Keratinocyte (primary cell): ENCODE data around the gene FBXW12. TPM values are rescaled to one million over a fixed set of nuclear protein-coding genes. Genes with fewer than 3 reads are reported as not detected.

Source experiments
- DNase-seq: peaks from one replicate; pipeline ENCODE4 v3.0.0-alpha.2; 2011; ENCODE audit warnings: low read depth, missing footprints, low spot score
- FAIRE-seq: peaks from 2 replicates; lab custom pipeline; 2011; peaks lifted over from hg19 to GRCh38; lab: Jason Lieb, UNC
- H2AFZ ChIP-seq: 2 replicates; pipeline ENCODE4 v1.6.0; 2012; ENCODE audit warnings: low read length, control low read depth, inconsistent platforms; ENCODE audit not compliant: control insufficient read depth
- H3K27ac ChIP-seq: 2 replicates; pipeline ENCODE4 v1.5.1; 2011; ENCODE audit warnings: low read length; ENCODE audit not compliant: control insufficient read depth, insufficient read depth
- H3K27me3 ChIP-seq: 3 replicates; pipeline ENCODE4 v1.6.0; 2011; ENCODE audit warnings: low read length; ENCODE audit not compliant: control insufficient read depth, insufficient read depth; ENCODE audit errors: extremely low read depth
- H3K36me3 ChIP-seq, 2 experiments: 2 replicates in 1 of 2; 3 replicates in 1 of 2; pipeline ENCODE4 v1.5.1; 2011; ENCODE audit warnings: low read length in 2 of 2, mild to moderate bottlenecking in 1 of 2; ENCODE audit not compliant: control insufficient read depth in 2 of 2, insufficient read depth in 2 of 2; ENCODE audit errors: extremely low read depth in 1 of 2
- H3K4me1 ChIP-seq: 3 replicates; pipeline ENCODE4 v1.5.1; 2011; ENCODE audit warnings: low read length; ENCODE audit not compliant: control insufficient read depth, insufficient read depth; ENCODE audit errors: extremely low read depth
- H3K4me2 ChIP-seq: 3 replicates; pipeline ENCODE4 v1.6.0; 2011; ENCODE audit warnings: low read depth, low read length; ENCODE audit not compliant: control insufficient read depth, insufficient read depth; ENCODE audit errors: extremely low read depth
- H3K4me3 ChIP-seq, 3 experiments: fragments of 200-600 bp in 1 of 3; sonication (generic) in 1 of 3; 2 replicates in 2 of 3; 3 replicates in 1 of 3; pipeline ENCODE4 v1.5.1; 2011 to 2016; ENCODE audit warnings: low read length in 3 of 3, mild to moderate bottlenecking in 3 of 3, control low read depth in 2 of 3, inconsistent platforms in 1 of 3, low read depth in 1 of 3, mixed read lengths in 1 of 3, mixed run types in 1 of 3, moderate library complexity in 1 of 3; ENCODE audit not compliant: control insufficient read depth in 2 of 3, insufficient read depth in 2 of 3; ENCODE audit errors: extremely low read depth in 1 of 3
- H3K79me2 ChIP-seq: 2 replicates; pipeline ENCODE4 v1.6.0; 2012; ENCODE audit warnings: low read length; ENCODE audit not compliant: control insufficient read depth, insufficient read depth
- H3K9ac ChIP-seq: 3 replicates; pipeline ENCODE4 v1.6.0; 2011; ENCODE audit warnings: low read length; ENCODE audit not compliant: control insufficient read depth, insufficient read depth; ENCODE audit errors: extremely low read depth
- H3K9me1 ChIP-seq: 3 replicates; pipeline ENCODE4 v1.6.0; 2011; ENCODE audit warnings: low read length; ENCODE audit not compliant: control insufficient read depth, insufficient read depth; ENCODE audit errors: extremely low read depth
- H3K9me3 ChIP-seq: 2 replicates; pipeline ENCODE4 v1.5.1; 2012; ENCODE audit warnings: low read depth, low read length; ENCODE audit not compliant: control insufficient read depth
- H4K20me1 ChIP-seq: 3 replicates; pipeline ENCODE4 v1.6.0; 2011; ENCODE audit warnings: low read length; ENCODE audit not compliant: control insufficient read depth, insufficient read depth; ENCODE audit errors: extremely low read depth
- CTCF ChIP-seq, 3 experiments: IDR thresholded peaks in 1 of 3; conservative IDR thresholded peaks in 1 of 3; optimal IDR thresholded peaks in 1 of 3; 2 replicates in 2 of 3; 3 replicates in 1 of 3; pipeline versions ENCODE3 to v1.5.1; 2011; ENCODE audit warnings: low read length in 3 of 3, mild to moderate bottlenecking in 3 of 3, moderate library complexity in 2 of 3, control low read depth in 1 of 3, inconsistent platforms in 1 of 3; ENCODE audit not compliant: insufficient read depth in 2 of 3; ENCODE audit errors: extremely low read depth in 1 of 3
- EZH2 ChIP-seq: IDR thresholded peaks from one replicate; pipeline ENCODE4 v1.6.1; 2012; ENCODE audit warnings: inconsistent platforms, mild to moderate bottlenecking, low read length, moderate library complexity
- dilution Hi-C: fragments of 300-500 bp; cut with MboI; formaldehyde crosslinking; loops from one replicate; pipeline ENCODE4 v1.7.0; 2020; ENCODE audit warnings: low sequenced_read_pairs; ENCODE audit not compliant: extremely low pct_ligation_motif_present
- polyA plus RNA-seq, 5 experiments: library from polyadenylated mRNA; depleted of rRNA in 3 of 5; stranded (reverse) in 3 of 5; stranded (forward) in 1 of 5; unstranded in 1 of 5; fragments of >200 nt; gene quantifications; 1 replicate in 1 of 5; 2 replicates in 3 of 5; 3 replicates in 1 of 5; pipeline versions ENCODE4 v1.2.1 to v1.2.3, GENCODE V29; 2011 to 2012; ENCODE audit warnings: missing spikeins in 2 of 5, low read depth in 1 of 5, low replicate concordance in 1 of 5

The FBXW12 gene
- polyA plus RNA-seq, 1 donor (not counting 4 experiments of a cell fraction or from before 2014, with no cell fraction given), result not detected

GRCh38 chr3:48436855-48437254 lies 64.8 kb downstream of the FBXW12 start:
- dilution Hi-C loops, result loop anchor here (25.0 kb wide), 1 partner anchor 175 kb away; no protein-coding TSS in a partner anchor
- Histone ChIP-seq H3K4me1 (peaks cover 52% of the 10 kb centered on the region), H3K27ac (no peak overlapping the region), H4K20me1 (peaks cover 4% of the 10 kb centered on the region), H3K79me2 (peaks cover 30% of the 10 kb centered on the region), H3K36me3 (peaks cover 4 to 26% of the 10 kb centered on the region in 2 experiments), H3K27me3 (no peaks in the 10 kb centered on the region), H3K9me1 (peaks cover 3% of the 10 kb centered on the region), H3K4me2 (no peak overlapping the region), H3K9me3 (no peaks in the 10 kb centered on the region), H3K4me3 (no peak overlapping the region), H2AFZ (no peak overlapping the region), H3K9ac (no peak overlapping the region)
- FAIRE-seq, result no peak
- no peak for DNase-seq
- TF ChIP-seq EZH2 (no peak), CTCF (optimal IDR thresholded peaks at IDR 0.05 in 1 of 3, IDR thresholded peaks at IDR 0.05 in 1 of 3, conservative IDR thresholded peaks at IDR 0.05 in 1 of 3; ENCODE audit: extremely low read depth in 1 of 3, insufficient read depth in 2 of 3, low read length in 3 of 3) (no peak)

- Histone ChIP-seq H2AFZ (no peak overlapping the region), H3K9me1 (peaks cover 3% of the 10 kb centered on the region), H3K27me3 (no peaks in the 10 kb centered on the region), H3K4me2 (no peak overlapping the region), H3K9ac (no peak overlapping the region), H3K79me2 (peaks cover 38% of the 10 kb centered on the region), H4K20me1 (peaks cover 4% of the 10 kb centered on the region), H3K4me3 (no peak overlapping the region), H3K27ac (no peak overlapping the region), H3K9me3 (no peaks in the 10 kb centered on the region), H3K4me1 (peaks cover 43% of the 10 kb centered on the region), H3K36me3 (peaks cover 5 to 24% of the 10 kb centered on the region in 2 experiments)
- FAIRE-seq (no peak), DNase-seq (no peak)
- TF ChIP-seq CTCF (optimal IDR thresholded peaks at IDR 0.05 in 1 of 3, IDR thresholded peaks at IDR 0.05 in 1 of 3, conservative IDR thresholded peaks at IDR 0.05 in 1 of 3; ENCODE audit: extremely low read depth in 1 of 3, insufficient read depth in 2 of 3, low read length in 3 of 3) (no peak), EZH2 (no peak)
- dilution Hi-C loops, result loop anchor here (25.0 kb wide), 1 partner anchor 176 kb away; no protein-coding TSS in a partner anchor
These were observed 65.8 kb downstream of the FBXW12 start for GRCh38 chr3:48437812-48438211.
